Measurements from ENCODE around the gene POU6F2.

The POU6F2 gene

DNA sequence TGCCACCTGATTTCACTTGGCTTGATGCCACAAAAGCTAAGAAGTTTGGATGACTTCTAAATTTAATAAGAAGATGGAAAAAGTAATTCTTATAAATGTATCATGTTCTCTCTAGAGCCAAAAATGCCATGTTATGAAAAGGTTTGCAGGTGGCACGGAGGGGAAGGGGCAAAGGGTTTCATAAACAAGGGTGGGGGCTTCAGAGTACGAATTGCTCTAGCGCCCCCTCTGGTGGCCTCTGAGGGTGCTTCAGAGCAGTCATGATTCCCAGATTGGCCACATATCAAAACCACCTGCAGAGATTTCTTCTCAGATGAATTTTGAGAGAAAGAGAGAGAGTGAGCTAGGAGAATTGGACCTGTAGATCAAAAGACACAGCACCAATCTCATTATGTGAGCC lies 379.9 kb downstream of the POU6F2 start (continued):
- TF ChIP-seq ZNF391 (tag by site-specific recombination; IDR thresholded peaks at IDR 0.05; ENCODE audit: borderline replicate concordance, low read depth) = no peak

DNA sequence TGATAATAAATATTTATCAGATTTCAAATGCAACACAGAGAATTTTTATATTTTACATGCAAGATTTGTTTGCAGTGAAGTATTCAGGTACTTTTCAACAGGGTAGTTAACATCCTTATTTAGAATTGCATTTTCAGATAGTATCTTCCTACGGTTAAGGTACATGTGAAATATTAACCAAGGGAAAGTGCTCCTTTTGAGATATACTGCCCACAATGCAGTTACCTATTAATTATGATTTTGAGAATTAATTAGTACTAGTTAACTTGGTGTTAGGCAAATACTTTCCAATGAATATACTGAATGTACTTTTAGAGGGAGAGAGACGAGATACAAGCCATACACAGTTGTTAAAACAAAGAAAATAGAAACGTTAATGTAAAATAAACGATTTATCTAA lies 382.3 kb downstream of the POU6F2 start:
- Histone ChIP-seq H3K9me3 (ENCODE audit: control insufficient read depth, insufficient read depth, low read depth, low read length) (no peaks in the 10 kb centered on the region), H3K36me3 (ENCODE audit: control insufficient read depth in 2 of 2, insufficient read depth in 1 of 2, low read length in 2 of 2) (no peaks in the 10 kb centered on the region), H3K4me1 (ENCODE audit: control insufficient read depth, insufficient read depth, low read length) (no peaks in the 10 kb centered on the region), H3K4me3 (ENCODE audit: low read depth, low read length) (no peak overlapping the region), H3K27ac (ENCODE audit: extremely low read depth, low read depth, low read length) (no peak overlapping the region)
- ChIA-PET POLR2A (no interaction called here), CTCF (no interaction called here)
- no peak for TF ChIP-seq ZNF792 (tag by site-specific recombination; IDR thresholded peaks at IDR 0.05)
- TF ChIP-seq BCL11B (tag by site-specific recombination; IDR thresholded peaks at IDR 0.05; ENCODE audit: low read depth) = no peak

DNA sequence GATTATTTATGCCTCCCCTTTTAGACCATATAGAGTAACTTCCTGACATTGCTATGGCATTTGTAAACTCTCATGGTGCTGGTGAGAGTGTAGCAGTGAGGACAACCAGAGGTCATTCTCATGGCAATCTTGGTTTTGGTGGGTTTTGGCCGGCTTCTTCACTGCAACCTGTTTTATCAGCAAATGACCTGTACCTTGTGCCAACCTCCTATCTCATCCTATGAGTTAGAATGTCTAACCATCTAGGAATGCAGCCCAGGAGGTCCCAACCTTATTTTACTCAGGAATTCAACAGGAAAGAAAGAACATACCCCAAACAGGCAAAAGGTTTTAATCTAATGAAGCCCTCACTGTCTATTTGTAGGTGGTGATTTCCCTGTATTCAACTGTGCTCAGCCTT lies 383.1 kb downstream of the POU6F2 start:
- Histone ChIP-seq H3K36me3 (ENCODE audit: control insufficient read depth in 2 of 2, insufficient read depth in 1 of 2, low read length in 2 of 2) (no peaks in the 10 kb centered on the region), H3K27ac (ENCODE audit: extremely low read depth, low read depth, low read length) (no peak overlapping the region), H3K4me1 (ENCODE audit: control insufficient read depth, insufficient read depth, low read length) (no peaks in the 10 kb centered on the region), H3K4me3 (ENCODE audit: low read depth, low read length) (no peak overlapping the region), H3K9me3 (ENCODE audit: control insufficient read depth, insufficient read depth, low read depth, low read length) (no peaks in the 10 kb centered on the region)
- ChIA-PET POLR2A (no interaction called here), CTCF (no interaction called here)
- TF ChIP-seq KLF9 (tag by site-specific recombination; IDR thresholded peaks at IDR 0.05; ENCODE audit: low read depth) = no peak
- TF ChIP-seq SP7 (tag by site-specific recombination; IDR thresholded peaks at IDR 0.05) = no peak
- no peak for TF ChIP-seq ZNF48 (tag by site-specific recombination; IDR thresholded peaks at IDR 0.05)
- TF ChIP-seq, protein P1, sequence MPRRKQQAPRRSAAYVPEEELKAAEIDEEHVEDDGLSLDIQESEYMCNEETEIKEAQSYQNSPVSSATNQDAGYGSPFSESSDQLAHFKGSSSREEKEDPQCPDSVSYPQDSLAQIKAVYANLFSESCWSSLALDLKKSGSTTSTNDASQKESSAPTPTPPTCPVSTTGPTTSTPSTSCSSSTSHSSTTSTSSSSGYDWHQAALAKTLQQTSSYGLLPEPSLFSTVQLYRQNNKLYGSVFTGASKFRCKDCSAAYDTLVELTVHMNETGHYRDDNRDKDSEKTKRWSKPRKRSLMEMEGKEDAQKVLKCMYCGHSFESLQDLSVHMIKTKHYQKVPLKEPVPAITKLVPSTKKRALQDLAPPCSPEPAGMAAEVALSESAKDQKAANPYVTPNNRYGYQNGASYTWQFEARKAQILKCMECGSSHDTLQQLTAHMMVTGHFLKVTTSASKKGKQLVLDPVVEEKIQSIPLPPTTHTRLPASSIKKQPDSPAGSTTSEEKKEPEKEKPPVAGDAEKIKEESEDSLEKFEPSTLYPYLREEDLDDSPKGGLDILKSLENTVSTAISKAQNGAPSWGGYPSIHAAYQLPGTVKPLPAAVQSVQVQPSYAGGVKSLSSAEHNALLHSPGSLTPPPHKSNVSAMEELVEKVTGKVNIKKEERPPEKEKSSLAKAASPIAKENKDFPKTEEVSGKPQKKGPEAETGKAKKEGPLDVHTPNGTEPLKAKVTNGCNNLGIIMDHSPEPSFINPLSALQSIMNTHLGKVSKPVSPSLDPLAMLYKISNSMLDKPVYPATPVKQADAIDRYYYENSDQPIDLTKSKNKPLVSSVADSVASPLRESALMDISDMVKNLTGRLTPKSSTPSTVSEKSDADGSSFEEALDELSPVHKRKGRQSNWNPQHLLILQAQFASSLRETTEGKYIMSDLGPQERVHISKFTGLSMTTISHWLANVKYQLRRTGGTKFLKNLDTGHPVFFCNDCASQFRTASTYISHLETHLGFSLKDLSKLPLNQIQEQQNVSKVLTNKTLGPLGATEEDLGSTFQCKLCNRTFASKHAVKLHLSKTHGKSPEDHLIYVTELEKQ (tag by site-specific recombination; IDR thresholded peaks at IDR 0.05; ENCODE audit: borderline replicate concordance) = no peak
- no peak for TF ChIP-seq ZNF521 (tag by site-specific recombination; IDR thresholded peaks at IDR 0.05)
- TF ChIP-seq SETDB1 (IDR thresholded peaks at IDR 0.05; ENCODE audit: insufficient read length, low read length) = no peak
- TF ChIP-seq, protein P2, sequence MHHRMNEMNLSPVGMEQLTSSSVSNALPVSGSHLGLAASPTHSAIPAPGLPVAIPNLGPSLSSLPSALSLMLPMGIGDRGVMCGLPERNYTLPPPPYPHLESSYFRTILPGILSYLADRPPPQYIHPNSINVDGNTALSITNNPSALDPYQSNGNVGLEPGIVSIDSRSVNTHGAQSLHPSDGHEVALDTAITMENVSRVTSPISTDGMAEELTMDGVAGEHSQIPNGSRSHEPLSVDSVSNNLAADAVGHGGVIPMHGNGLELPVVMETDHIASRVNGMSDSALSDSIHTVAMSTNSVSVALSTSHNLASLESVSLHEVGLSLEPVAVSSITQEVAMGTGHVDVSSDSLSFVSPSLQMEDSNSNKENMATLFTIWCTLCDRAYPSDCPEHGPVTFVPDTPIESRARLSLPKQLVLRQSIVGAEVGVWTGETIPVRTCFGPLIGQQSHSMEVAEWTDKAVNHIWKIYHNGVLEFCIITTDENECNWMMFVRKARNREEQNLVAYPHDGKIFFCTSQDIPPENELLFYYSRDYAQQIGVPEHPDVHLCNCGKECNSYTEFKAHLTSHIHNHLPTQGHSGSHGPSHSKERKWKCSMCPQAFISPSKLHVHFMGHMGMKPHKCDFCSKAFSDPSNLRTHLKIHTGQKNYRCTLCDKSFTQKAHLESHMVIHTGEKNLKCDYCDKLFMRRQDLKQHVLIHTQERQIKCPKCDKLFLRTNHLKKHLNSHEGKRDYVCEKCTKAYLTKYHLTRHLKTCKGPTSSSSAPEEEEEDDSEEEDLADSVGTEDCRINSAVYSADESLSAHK (tag by site-specific recombination; IDR thresholded peaks at IDR 0.05) = no peak
- TF ChIP-seq ZIC2 (tag by site-specific recombination; IDR thresholded peaks at IDR 0.05) = no peak
- TF ChIP-seq ZNF302 (tag by site-specific recombination; IDR thresholded peaks at IDR 0.05; ENCODE audit: low read depth) = no peak
- TF ChIP-seq ZNF791 (tag by site-specific recombination; IDR thresholded peaks at IDR 0.05) = no peak
- TF ChIP-seq TRIM28 (IDR thresholded peaks at IDR 0.05; ENCODE audit: borderline replicate concordance, low read length) = no peak
- TF ChIP-seq ZNF394 (tag by site-specific recombination; IDR thresholded peaks at IDR 0.05; ENCODE audit: borderline replicate concordance) = no peak
- TF ChIP-seq ZNF76 (tag by site-specific recombination; IDR thresholded peaks at IDR 0.05; ENCODE audit: borderline replicate concordance, low read depth) = no peak
- TF ChIP-seq ZNF664 (tag by site-specific recombination; IDR thresholded peaks at IDR 0.05) = no peak
- TF ChIP-seq ZNF654 (tag by site-specific recombination; IDR thresholded peaks at IDR 0.05; ENCODE audit: low read depth) = no peak
- TF ChIP-seq ZNF423 (tag by site-specific recombination; IDR thresholded peaks at IDR 0.05) = no peak
- TF ChIP-seq ZFP41 (tag by site-specific recombination; IDR thresholded peaks at IDR 0.05; ENCODE audit: borderline replicate concordance) = no peak
- TF ChIP-seq, protein P3, sequence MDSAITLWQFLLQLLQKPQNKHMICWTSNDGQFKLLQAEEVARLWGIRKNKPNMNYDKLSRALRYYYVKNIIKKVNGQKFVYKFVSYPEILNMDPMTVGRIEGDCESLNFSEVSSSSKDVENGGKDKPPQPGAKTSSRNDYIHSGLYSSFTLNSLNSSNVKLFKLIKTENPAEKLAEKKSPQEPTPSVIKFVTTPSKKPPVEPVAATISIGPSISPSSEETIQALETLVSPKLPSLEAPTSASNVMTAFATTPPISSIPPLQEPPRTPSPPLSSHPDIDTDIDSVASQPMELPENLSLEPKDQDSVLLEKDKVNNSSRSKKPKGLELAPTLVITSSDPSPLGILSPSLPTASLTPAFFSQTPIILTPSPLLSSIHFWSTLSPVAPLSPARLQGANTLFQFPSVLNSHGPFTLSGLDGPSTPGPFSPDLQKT (IDR thresholded peaks at IDR 0.05; ENCODE audit: borderline replicate concordance, low read depth, low read length) = no peak
- TF ChIP-seq ZXDB (tag by site-specific recombination; IDR thresholded peaks at IDR 0.05) = no peak
- TF ChIP-seq, protein P4, sequence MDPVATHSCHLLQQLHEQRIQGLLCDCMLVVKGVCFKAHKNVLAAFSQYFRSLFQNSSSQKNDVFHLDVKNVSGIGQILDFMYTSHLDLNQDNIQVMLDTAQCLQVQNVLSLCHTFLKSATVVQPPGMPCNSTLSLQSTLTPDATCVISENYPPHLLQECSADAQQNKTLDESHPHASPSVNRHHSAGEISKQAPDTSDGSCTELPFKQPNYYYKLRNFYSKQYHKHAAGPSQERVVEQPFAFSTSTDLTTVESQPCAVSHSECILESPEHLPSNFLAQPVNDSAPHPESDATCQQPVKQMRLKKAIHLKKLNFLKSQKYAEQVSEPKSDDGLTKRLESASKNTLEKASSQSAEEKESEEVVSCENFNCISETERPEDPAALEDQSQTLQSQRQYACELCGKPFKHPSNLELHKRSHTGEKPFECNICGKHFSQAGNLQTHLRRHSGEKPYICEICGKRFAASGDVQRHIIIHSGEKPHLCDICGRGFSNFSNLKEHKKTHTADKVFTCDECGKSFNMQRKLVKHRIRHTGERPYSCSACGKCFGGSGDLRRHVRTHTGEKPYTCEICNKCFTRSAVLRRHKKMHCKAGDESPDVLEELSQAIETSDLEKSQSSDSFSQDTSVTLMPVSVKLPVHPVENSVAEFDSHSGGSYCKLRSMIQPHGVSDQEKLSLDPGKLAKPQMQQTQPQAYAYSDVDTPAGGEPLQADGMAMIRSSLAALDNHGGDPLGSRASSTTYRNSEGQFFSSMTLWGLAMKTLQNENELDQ (tag by site-specific recombination; IDR thresholded peaks at IDR 0.05; ENCODE audit: low read depth) = no peak

All from HEK293 (cell line).